Endothelial cell of coronary artery (primary cell): ENCODE data around the gene LIPK. TPM values are rescaled to one million over a fixed set of nuclear protein-coding genes. Genes with fewer than 3 reads are reported as not detected.

ENCODE experiments used
- total RNA-seq: library from RNA; depleted of rRNA; stranded (reverse); fragments of >200 nt; gene quantifications from 2 replicates; pipeline ENCODE4 v1.2.3, GENCODE V29; 2014

Gene LIPK
- not detected in 2 replicates for total RNA-seq

GRCh38 chr10:88705958-88706357 lies at the start of gene LIPK:
Gene LIPK, plus strand, starts transcription at chr10:88706249. Its CDS starts 18,295 bp downstream, at chr10:88724544.

GRCh38 chr10:88664142-88664541 lies 41.9 kb upstream of the LIPK start, which contains the start of gene LIPF:
Gene LIPF, plus strand, starts transcription at chr10:88664442. Its CDS starts 2,856 bp downstream, at chr10:88667298.

GRCh38 chr10:88759366-88760101 lies 53.5 kb downstream of the LIPK start, which contains the start of gene LIPN:
Gene LIPN, plus strand, starts transcription at chr10:88760020. Its CDS starts 1,386 bp downstream, at chr10:88761406.

Other genes with a start within 250 kb of the LIPK start
- gene RNLS, start 122.9 kb upstream of the LIPK start, total RNA-seq = 1.5 and 3.6 TPM in 2 replicates
- gene LIPJ, start 119.5 kb upstream of the LIPK start, total RNA-seq = under 0.01 TPM in 1 of 2 replicates, not detected in the other
- not detected in 2 replicates for gene LIPF, start 41.8 kb upstream of the LIPK start, total RNA-seq
- not detected in 2 replicates for gene LIPN, start 53.8 kb downstream of the LIPK start, total RNA-seq
- gene LIPM, start 96.5 kb downstream of the LIPK start, total RNA-seq = not detected in 2 replicates
- not detected in 2 replicates for gene ANKRD22, start 145.6 kb downstream of the LIPK start, total RNA-seq
- 0.81 and 3.2 TPM in 2 replicates for gene STAMBPL1, start 174.0 kb downstream of the LIPK start, total RNA-seq
- gene ACTA2, start 246.5 kb downstream of the LIPK start, total RNA-seq = 8.1 and 140 TPM in 2 replicates